ENCODE measurements around the gene MAPKAP1. TPM values are rescaled to one million over a fixed set of nuclear protein-coding genes. Genes with fewer than 3 reads are reported as not detected.
A peak's percentile ranks its signal among the peaks of the same experiment; 100 is the strongest.

Gene MAPKAP1
- polyA plus RNA-seq, 4 donors: 38.4 to 57.4 (median 43.6) TPM

DNA sequence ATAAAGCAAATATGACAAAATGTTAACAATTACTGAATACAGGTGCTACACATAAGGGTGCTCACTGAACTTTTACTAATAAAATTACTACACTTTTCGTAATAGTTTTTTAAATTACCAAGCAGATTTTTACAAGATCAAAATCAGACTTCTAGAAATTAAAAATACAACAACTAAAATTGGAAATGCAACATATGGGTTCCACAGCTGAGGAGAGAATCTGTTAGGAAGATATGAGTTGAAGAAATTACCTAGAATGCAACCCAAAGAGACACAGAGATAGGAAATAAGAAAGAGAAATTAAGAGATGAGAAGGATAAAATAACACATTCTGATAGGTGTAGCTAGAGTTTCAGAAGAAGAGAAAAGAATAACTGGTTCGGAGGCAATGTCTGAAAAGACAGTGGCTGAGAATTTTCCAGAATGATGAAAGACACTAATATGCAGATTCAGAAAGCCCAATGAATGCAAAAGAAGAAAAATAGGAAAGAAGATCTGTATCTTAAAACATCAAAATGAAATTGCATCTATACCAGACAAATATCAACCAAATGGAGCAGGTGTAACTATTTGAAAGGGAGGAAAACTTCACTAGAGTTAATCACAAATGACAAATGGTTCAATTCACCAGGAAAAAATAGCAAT lies 95.8 kb downstream of the MAPKAP1 start:
- H3K9me3 ChIP-seq (ENCODE audit: control insufficient read depth in 2 of 2, insufficient read depth in 1 of 2, low read depth in 1 of 2, low read length in 1 of 2): no peaks in the 10 kb centered on the region
- H3K27me3 ChIP-seq (ENCODE audit: control insufficient read depth in 3 of 3, insufficient read depth in 3 of 3, low read length in 3 of 3): no peaks in the 10 kb centered on the region
- DNase-seq (no peak), FAIRE-seq (no peak)
- no peaks in the 10 kb centered on the region for H3K4me1 ChIP-seq (ENCODE audit: control insufficient read depth in 3 of 3, insufficient read depth in 2 of 3, low read depth in 1 of 3, low read length in 2 of 3)
- H3K27ac ChIP-seq (ENCODE audit: low read depth in 1 of 3, low read length in 2 of 3): no peak overlapping the region
- 92 to 95% (median 93%) methylated on average over 2 of the region's 2 CpGs for WGBS, 3 donors
- no peaks in the 10 kb centered on the region for H3K36me3 ChIP-seq (ENCODE audit: control insufficient read depth in 3 of 3, insufficient read depth in 2 of 3, low read depth in 1 of 3, low read length in 3 of 3)
- no peak overlapping the region for H3K4me3 ChIP-seq (ENCODE audit: low read depth in 1 of 3, low read length in 3 of 3)

DNA sequence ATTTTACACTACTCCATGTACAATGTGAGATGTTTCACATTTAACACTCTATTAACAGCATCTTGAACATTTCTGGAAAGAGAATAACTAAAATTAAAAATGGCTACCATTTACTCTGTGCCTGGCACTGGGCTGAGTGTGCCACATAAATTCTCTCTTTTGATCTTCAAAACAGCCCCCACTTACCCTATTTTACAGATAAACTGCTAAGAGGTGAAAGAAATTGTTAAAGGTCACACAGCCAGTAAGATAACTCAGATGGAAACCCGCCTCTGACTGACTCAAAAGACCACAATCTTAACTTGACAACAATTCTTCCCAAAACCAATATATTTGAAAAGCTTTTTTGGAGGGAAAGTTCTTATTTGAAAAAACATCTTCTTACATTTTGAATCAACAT lies 97.3 kb downstream of the MAPKAP1 start:
- no peak for FAIRE-seq
- WGBS, 3 donors: 68 to 83% (median 80%) methylated on average over 1 of the region's 1 CpG

DNA sequence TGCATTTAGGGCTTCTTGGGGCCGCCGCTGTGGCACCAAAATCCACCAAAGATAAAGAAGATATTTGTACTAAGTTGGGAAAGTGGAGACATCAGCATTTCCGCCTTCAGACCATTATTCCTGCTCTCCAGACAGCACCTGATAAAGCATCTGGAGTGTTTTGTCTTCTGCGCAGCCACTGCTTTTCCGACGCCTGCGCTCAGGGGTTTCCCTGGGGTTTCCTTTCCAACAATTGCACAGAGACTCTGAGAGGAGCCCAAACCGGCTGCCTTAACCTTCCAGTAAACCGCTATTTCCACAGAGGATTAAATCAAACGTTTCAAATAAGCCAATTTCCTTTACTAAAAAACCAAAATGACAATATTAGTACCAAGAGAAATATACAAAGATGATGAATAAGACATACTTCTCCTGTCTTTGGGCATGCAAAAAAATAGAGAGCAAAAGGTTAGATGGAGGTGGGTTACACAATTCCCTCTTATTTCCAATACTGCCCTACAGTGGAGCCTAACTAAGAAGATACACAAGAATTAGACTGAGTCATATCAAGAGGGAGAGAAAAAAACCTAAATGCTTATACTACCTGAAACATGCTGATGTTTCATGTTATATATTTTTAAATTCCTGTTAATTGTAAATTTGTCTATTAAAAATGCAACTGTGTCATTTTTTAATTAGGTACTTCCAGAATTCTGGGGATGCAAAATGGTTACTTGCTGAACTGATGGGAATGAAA lies 98.4 kb downstream of the MAPKAP1 start:
- 74 to 94% (median 90%) methylated on average over 10 of the region's 10 CpGs for WGBS, 3 donors
- Histone ChIP-seq H3K36me3 (ENCODE audit: control insufficient read depth in 3 of 3, insufficient read depth in 2 of 3, low read depth in 1 of 3, low read length in 3 of 3) (peaks cover 0 to 2% (median 0%) of the 10 kb centered on the region in 3 donors), H3K4me3 (ENCODE audit: low read depth in 1 of 3, low read length in 3 of 3) (no peak overlapping the region), H3K27me3 (ENCODE audit: control insufficient read depth in 3 of 3, insufficient read depth in 3 of 3, low read length in 3 of 3) (no peaks in the 10 kb centered on the region), H3K9me3 (ENCODE audit: control insufficient read depth in 2 of 2, insufficient read depth in 1 of 2, low read depth in 1 of 2, low read length in 1 of 2) (no peaks in the 10 kb centered on the region), H3K27ac (ENCODE audit: low read depth in 1 of 3, low read length in 2 of 3) (no peak overlapping the region), H3K4me1 (ENCODE audit: control insufficient read depth in 3 of 3, insufficient read depth in 2 of 3, low read depth in 1 of 3, low read length in 2 of 3) (peaks cover 0 to 5% (median under 1%) of the 10 kb centered on the region in 3 donors)
- DNase-seq (no peak), FAIRE-seq (no peak)

More for the DNA sequence above, 97.3 kb downstream of the MAPKAP1 start:
- Histone ChIP-seq H3K27ac (ENCODE audit: low read depth in 1 of 3, low read length in 2 of 3) (no peak overlapping the region), H3K9me3 (ENCODE audit: control insufficient read depth in 2 of 2, insufficient read depth in 1 of 2, low read depth in 1 of 2, low read length in 1 of 2) (no peaks in the 10 kb centered on the region), H3K4me1 (ENCODE audit: control insufficient read depth in 3 of 3, insufficient read depth in 2 of 3, low read depth in 1 of 3, low read length in 2 of 3) (no peaks in the 10 kb centered on the region), H3K4me3 (ENCODE audit: low read depth in 1 of 3, low read length in 3 of 3) (no peak overlapping the region), H3K36me3 (ENCODE audit: control insufficient read depth in 3 of 3, insufficient read depth in 2 of 3, low read depth in 1 of 3, low read length in 3 of 3) (peaks cover 0 to 2% (median 0%) of the 10 kb centered on the region in 3 donors), H3K27me3 (ENCODE audit: control insufficient read depth in 3 of 3, insufficient read depth in 3 of 3, low read length in 3 of 3) (no peaks in the 10 kb centered on the region)
- DNase-seq: no peak

DNA sequence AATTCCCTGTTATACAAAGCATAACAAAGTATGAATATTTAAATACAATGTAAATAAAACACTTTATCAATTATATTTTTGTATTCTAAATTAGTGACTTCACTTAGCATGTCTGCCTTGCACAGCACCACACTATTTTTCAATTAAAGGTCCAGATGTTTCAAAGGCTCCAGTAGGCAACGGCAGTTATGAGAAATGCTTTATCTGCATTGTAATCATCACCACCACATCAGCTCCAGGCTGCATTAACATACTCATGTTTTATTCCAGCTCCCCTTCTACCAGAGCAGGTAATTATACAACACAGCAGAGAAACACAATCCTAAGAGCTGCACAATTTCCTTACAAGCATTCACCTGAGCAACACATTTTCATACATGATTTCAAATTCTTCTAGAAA lies 102.8 kb downstream of the MAPKAP1 start:
- Histone ChIP-seq H3K4me3 (ENCODE audit: low read depth in 1 of 3, low read length in 3 of 3) (no peak overlapping the region), H3K27me3 (ENCODE audit: control insufficient read depth in 3 of 3, insufficient read depth in 3 of 3, low read length in 3 of 3) (no peaks in the 10 kb centered on the region), H3K36me3 (ENCODE audit: control insufficient read depth in 3 of 3, insufficient read depth in 2 of 3, low read depth in 1 of 3, low read length in 3 of 3) (peaks cover 0 to 6% (median 0%) of the 10 kb centered on the region in 3 donors), H3K27ac (ENCODE audit: low read depth in 1 of 3, low read length in 2 of 3) (no peak overlapping the region), H3K4me1 (ENCODE audit: control insufficient read depth in 3 of 3, insufficient read depth in 2 of 3, low read depth in 1 of 3, low read length in 2 of 3) (peaks cover 0 to 12% (median 8%) of the 10 kb centered on the region in 3 donors), H3K9me3 (ENCODE audit: control insufficient read depth in 2 of 2, insufficient read depth in 1 of 2, low read depth in 1 of 2, low read length in 1 of 2) (peaks cover 0 to 4% of the 10 kb centered on the region in 2 donors)
- FAIRE-seq (no peak), DNase-seq (no peak)
- 22 to 55% (median 42%) methylated on average over 1 of the region's 1 CpG for WGBS, 3 donors

DNA sequence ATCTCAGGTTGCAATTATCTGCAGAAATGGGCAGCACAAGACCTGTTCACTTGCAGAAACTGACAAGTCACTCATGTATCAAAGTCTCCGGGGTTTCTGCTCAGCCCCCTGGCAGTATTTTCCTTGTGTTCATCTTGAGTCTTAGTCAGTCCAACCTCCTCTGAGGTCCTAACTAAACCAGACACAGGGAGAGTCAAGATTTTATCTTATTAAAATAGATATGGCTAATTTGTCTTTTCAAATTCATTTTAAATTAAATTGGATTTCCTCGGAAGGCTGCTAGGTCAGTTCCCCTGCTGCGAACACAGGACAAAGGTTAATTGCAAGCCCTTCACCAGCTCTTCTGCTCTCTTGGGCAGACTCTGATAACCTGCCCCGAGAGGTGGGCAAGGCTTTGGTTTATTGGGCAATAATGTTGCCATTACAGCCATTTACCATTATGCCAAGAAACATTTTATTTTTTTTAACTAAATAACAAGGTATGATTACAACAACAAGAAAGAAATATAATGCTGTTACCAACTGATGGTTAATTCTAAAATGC lies 103.5 kb downstream of the MAPKAP1 start:
- no peak for FAIRE-seq
- WGBS, 3 donors: 16 to 69% (median 46%) methylated on average over 4 of the region's 4 CpGs
- Histone ChIP-seq H3K9me3 (ENCODE audit: control insufficient read depth in 2 of 2, insufficient read depth in 1 of 2, low read depth in 1 of 2, low read length in 1 of 2) (peaks cover 0 to 4% of the 10 kb centered on the region in 2 donors), H3K4me1 (ENCODE audit: control insufficient read depth in 3 of 3, insufficient read depth in 2 of 3, low read depth in 1 of 3, low read length in 2 of 3) (peaks cover 0 to 12% (median 8%) of the 10 kb centered on the region in 3 donors), H3K36me3 (ENCODE audit: control insufficient read depth in 3 of 3, insufficient read depth in 2 of 3, low read depth in 1 of 3, low read length in 3 of 3) (peaks cover 0 to 6% (median 0%) of the 10 kb centered on the region in 3 donors), H3K27ac (ENCODE audit: low read depth in 1 of 3, low read length in 2 of 3) (peak overlapping the region in 1 of 3 donors; percentile 46), H3K4me3 (ENCODE audit: low read depth in 1 of 3, low read length in 3 of 3) (no peak overlapping the region), H3K27me3 (ENCODE audit: control insufficient read depth in 3 of 3, insufficient read depth in 3 of 3, low read length in 3 of 3) (no peaks in the 10 kb centered on the region)
- DNase-seq: peak; percentile 42 to 48

DNA sequence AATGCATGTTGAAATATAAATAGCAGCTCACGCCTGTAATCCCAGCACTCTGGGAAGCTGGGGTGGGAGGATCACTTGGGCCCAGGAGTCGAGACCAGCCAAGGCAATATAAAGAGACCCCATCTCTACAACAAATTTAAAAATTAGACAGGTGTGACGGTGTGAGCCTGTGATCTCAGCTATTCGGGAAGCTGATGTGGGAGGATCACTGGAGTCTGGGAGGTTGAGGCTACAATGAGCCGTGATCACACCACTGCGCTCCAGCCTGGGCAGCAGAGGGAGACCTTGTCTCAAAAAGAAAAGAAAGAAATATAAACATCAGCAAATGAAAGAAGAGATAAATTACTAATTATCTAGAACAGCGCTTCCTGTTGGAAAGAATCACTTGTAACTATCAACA lies 105.0 kb downstream of the MAPKAP1 start:
- H3K27me3 ChIP-seq (ENCODE audit: control insufficient read depth in 3 of 3, insufficient read depth in 3 of 3, low read length in 3 of 3): no peaks in the 10 kb centered on the region
- no peak overlapping the region for H3K27ac ChIP-seq (ENCODE audit: low read depth in 1 of 3, low read length in 2 of 3)
- DNase-seq (no peak), FAIRE-seq (no peak)
- peaks cover 0 to 4% of the 10 kb centered on the region in 2 donors for H3K9me3 ChIP-seq (ENCODE audit: control insufficient read depth in 2 of 2, insufficient read depth in 1 of 2, low read depth in 1 of 2, low read length in 1 of 2)
- peaks cover 0 to 6% (median 0%) of the 10 kb centered on the region in 3 donors for H3K36me3 ChIP-seq (ENCODE audit: control insufficient read depth in 3 of 3, insufficient read depth in 2 of 3, low read depth in 1 of 3, low read length in 3 of 3)
- WGBS, 3 donors: 95 to 97% (median 95%) methylated on average over 7 of the region's 7 CpGs
- H3K4me1 ChIP-seq (ENCODE audit: control insufficient read depth in 3 of 3, insufficient read depth in 2 of 3, low read depth in 1 of 3, low read length in 2 of 3): peaks cover 0 to 12% (median 8%) of the 10 kb centered on the region in 3 donors
- H3K4me3 ChIP-seq (ENCODE audit: low read depth in 1 of 3, low read length in 3 of 3): no peak overlapping the region

DNA sequence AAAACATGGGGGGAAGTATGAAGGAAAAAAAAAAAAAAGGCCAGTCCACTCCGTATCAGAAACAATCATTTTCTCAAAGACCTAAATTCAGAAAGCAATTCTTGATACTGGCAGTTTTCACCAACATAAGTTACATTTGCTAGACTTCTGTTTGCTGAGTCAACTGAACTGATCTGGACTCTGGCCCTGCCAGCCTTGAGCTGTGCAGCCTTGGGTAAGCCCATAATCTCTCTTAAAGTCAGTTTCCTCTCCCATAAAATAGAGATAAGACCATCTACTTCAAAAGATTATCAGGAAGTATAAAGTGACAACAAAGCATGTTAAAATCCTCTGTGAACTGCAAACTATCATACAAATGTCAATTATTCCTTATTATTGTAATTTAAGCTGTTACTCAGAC lies 106.8 kb downstream of the MAPKAP1 start:
- FAIRE-seq: no peak
- peaks cover 0 to 4% of the 10 kb centered on the region in 2 donors for H3K9me3 ChIP-seq (ENCODE audit: control insufficient read depth in 2 of 2, insufficient read depth in 1 of 2, low read depth in 1 of 2, low read length in 1 of 2)
- 33 to 65% (median 35%) methylated on average over 1 of the region's 1 CpG for WGBS, 3 donors
- peak; percentile 77 to 82 for DNase-seq
- no peaks in the 10 kb centered on the region for H3K27me3 ChIP-seq (ENCODE audit: control insufficient read depth in 3 of 3, insufficient read depth in 3 of 3, low read length in 3 of 3)
- peaks cover 0 to 12% (median 8%) of the 10 kb centered on the region in 3 donors for H3K4me1 ChIP-seq (ENCODE audit: control insufficient read depth in 3 of 3, insufficient read depth in 2 of 3, low read depth in 1 of 3, low read length in 2 of 3)
- peaks cover 0 to 8% (median 0%) of the 10 kb centered on the region in 3 donors for H3K36me3 ChIP-seq (ENCODE audit: control insufficient read depth in 3 of 3, insufficient read depth in 2 of 3, low read depth in 1 of 3, low read length in 3 of 3)
- peak overlapping the region in 1 of 3 donors; percentile 40 for H3K27ac ChIP-seq (ENCODE audit: low read depth in 1 of 3, low read length in 2 of 3)
- H3K4me3 ChIP-seq (ENCODE audit: low read depth in 1 of 3, low read length in 3 of 3): no peak overlapping the region

DNA sequence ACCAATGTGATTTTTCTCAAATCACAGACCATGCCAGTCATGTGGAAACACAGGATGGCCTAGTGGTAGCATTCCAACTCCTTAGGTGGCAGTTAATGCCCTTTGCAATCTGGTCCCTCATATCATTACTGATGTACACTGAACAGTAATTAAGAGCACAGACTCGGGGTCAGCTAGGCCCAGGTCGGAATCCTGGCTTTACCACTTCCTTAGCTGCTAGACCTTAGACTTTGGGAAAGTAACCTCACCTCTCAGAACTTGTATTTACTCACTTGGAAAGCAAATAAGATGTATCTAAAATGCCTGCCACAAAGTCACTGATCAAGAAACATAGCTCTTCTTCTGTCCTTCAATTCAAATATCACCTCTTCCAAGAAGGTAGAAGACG lies 112.8 kb downstream of the MAPKAP1 start:
- Histone ChIP-seq H3K36me3 (ENCODE audit: control insufficient read depth in 3 of 3, insufficient read depth in 2 of 3, low read depth in 1 of 3, low read length in 3 of 3) (peaks cover 0 to 5% (median 0%) of the 10 kb centered on the region in 3 donors), H3K27ac (ENCODE audit: low read depth in 1 of 3, low read length in 2 of 3) (no peak overlapping the region), H3K9me3 (ENCODE audit: control insufficient read depth in 2 of 2, insufficient read depth in 1 of 2, low read depth in 1 of 2, low read length in 1 of 2) (no peaks in the 10 kb centered on the region), H3K27me3 (ENCODE audit: control insufficient read depth in 3 of 3, insufficient read depth in 3 of 3, low read length in 3 of 3) (no peaks in the 10 kb centered on the region), H3K4me1 (ENCODE audit: control insufficient read depth in 3 of 3, insufficient read depth in 2 of 3, low read depth in 1 of 3, low read length in 2 of 3) (peaks cover 0 to 3% (median 0%) of the 10 kb centered on the region in 3 donors), H3K4me3 (ENCODE audit: low read depth in 1 of 3, low read length in 3 of 3) (no peak overlapping the region)
- 32 to 68% (median 45%) methylated on average over 3 of the region's 3 CpGs for WGBS, 3 donors
- peak; percentile 46 to 64 for DNase-seq
- no peak for FAIRE-seq

All from small intestine (tissue), 7 donors.